Ramos (cell line): ENCODE results near the gene MTMR10.

Experiments used
- in situ Hi-C: fragments of 300-500 bp; cut with MboI; formaldehyde crosslinking; loops from one replicate; pipeline ENCODE4 v1.14.3; 2022; ENCODE audit warnings: low sequenced_read_pairs; ENCODE audit not compliant: unreplicated experiment

MTMR10 gene, protein sequence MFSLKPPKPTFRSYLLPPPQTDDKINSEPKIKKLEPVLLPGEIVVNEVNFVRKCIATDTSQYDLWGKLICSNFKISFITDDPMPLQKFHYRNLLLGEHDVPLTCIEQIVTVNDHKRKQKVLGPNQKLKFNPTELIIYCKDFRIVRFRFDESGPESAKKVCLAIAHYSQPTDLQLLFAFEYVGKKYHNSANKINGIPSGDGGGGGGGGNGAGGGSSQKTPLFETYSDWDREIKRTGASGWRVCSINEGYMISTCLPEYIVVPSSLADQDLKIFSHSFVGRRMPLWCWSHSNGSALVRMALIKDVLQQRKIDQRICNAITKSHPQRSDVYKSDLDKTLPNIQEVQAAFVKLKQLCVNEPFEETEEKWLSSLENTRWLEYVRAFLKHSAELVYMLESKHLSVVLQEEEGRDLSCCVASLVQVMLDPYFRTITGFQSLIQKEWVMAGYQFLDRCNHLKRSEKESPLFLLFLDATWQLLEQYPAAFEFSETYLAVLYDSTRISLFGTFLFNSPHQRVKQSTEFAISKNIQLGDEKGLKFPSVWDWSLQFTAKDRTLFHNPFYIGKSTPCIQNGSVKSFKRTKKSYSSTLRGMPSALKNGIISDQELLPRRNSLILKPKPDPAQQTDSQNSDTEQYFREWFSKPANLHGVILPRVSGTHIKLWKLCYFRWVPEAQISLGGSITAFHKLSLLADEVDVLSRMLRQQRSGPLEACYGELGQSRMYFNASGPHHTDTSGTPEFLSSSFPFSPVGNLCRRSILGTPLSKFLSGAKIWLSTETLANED

DNA sequence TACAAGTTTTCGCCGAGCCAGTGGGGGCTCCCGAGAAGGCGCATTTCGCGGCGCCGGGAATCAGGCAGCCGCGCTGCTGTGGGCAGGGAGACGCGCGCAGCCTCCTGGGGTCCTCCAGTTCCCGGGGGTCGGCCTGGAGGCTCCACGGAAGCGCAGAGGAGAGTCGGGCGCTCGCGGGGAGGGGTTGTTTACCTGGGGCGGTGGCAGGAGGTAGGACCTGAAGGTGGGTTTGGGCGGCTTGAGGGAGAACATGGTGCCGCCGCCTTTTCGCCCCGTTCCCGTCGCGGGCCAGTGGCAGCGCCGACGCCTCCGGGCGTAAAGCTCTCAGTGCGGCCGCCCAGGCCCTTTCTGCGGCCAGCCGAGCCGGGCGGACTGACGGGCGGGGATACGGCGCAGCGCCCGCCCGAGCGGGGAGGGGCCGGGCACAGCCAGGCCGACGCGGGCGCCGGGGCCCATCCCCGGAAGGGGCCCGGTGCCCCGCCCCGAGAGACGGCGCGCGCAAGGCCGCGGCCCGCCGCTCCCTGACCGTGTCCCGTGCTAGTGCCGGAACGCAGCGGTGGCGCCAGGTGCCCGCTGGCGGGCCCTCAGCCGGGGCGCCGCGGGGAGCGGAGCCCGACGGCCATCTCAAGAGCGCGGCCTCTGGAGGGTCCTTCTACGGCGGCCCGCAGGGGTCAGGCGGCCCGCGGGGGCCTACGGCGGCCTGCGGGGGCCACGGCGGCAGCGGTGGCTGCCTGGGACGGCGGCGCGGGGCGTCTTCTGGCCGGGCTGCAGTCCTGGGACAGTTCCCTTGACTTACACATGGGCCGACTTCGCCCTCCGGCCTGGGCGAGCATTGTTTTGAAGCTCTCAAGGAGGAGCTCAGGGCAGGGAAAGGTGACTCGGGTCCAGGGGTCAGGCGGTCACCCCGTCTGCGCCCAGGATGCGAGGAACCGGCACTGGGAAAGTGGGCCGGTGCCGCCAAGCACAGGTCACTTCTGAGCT lies at the start of gene MTMR10:
TSS of gene MTMR10 (minus strand) at position 374 of the 981 bp plus-strand sequence. CDS start at position 252, 122 bp downstream.
- in situ Hi-C loops: no loop called here

DNA sequence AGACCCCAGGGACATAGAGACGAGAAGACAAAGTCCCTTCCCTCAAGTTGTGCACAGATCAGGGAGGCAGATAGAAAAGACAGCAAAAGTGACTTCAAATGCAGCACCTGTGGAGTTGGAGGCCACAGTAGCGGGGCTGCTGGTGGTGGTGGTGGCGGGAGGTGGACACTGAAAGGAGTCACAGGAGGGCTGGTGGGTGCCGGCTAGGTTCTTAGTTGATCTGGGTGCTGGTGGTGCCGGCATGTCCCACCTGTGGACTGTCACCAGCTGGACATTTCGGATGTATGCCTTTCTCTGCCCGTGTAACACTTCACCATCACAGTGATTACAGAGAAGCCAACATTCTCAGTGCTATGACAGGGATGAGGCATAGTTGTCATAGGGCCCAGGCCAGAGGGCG lies 49.2 kb upstream of the MTMR10 start:
- in situ Hi-C loops: no loop called here

DNA sequence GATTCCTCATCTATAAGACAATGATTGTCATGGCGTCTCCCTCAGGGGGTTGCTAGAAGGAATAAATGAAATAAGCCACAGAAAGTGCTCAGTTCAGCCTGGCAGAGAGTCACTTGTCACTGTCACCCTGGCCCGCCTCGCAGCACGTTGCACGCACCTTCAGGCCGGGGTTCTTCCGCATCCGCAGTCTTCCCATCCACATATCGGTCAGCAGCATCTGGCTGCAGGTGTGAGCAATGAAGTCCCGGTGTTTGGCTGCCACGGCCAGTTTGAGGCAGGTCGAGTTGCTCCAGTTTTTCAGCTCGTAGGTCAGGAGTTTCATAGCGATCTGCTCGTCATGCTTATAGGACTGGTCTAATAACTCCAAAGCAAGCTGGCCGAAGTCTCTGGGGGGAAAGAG lies 48.5 kb upstream of the MTMR10 start:
- in situ Hi-C loops: no loop called here

DNA sequence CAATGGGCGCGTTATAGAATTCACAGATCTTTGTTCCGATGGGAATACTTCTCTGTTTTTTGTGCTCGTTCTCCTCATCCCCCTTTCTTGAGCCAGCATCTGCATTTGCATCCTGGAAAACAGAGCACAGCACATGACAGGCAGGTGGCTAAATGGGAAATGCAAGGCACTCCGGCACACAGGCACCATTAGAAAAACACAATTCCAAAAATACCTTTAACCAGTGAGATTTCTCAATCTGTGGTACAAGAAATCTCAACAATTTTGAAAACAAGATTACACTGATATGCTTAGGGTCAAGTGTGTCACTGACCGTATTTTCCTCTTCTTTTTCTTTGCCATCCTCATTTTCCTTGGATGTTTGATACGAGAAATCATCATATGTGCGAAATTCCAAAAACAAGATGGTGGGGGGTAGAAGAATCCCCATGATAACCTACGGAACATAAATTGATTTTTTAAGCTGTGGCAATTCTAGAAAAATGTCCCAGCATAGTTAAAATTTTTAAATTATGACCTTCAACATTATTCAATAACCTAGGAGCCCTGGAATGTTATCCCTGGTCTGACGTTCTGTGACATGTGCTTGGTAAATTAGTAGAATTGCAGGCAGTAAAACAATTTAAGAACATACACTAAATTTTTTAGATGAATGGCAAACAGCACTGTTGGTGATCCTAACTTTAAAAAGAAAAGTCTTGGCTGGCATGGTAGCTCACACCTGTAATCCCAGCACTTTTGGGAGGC lies 46.5 kb upstream of the MTMR10 start:
- in situ Hi-C loops: no loop called here

DNA sequence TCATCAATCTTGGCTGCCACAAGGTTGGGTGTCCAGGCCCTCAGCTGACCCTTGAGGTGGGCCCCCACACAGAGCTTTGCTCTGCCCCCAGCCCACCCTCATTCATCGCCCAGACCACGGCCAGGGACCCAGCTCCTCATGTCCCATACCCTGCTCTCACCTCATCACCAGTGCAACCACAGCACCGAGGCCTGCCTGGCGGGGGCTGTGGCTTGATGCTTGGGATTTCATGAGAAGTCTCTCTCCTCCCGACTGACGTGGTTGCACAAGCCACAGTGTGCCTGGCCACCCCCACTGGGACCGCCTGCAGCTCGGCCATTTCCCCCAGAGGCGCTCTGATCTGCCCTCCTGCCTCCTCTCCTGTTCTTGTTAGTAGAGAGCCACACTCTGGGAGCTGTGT lies 45.4 kb upstream of the MTMR10 start:
- in situ Hi-C loops: no loop called here

DNA sequence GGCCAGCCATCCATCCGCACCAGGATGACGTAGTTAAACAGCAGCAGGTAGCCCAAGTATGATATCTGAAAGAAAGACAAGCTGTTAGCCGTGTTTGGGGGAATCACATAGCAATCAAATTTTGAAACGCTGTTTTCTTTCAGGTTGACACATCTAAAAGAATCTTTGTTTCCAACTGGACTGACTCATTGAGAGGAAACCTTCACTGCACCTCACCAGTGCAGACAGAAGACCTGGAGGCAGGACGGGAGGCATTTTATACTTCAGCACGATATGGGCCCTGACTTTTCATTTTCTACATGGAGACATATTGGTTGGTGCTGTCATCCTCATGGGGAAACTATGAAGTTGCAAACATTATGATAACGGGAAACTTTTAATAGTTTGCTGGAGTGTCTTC lies 44.2 kb upstream of the MTMR10 start:
- in situ Hi-C loops: no loop called here

DNA sequence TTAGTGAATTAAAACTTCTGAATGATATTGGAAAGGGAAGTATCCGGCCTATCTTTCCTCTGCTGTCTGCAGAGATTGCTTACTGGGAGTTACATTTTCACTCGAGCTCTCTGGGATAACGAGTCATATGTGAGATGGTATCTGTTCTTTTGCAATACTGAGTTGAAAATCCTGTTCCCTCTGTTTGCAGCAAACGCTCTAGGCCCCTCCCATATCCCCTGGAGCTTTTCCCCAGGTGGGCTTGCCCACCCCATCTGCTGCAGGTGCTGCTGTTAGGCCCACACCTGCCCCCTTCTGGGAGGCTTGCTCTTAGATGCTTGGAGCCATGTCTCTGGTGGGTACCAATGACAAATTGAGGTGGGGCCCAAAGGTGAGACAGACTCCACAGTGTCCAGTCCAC lies 42.7 kb upstream of the MTMR10 start:
- in situ Hi-C loops: no loop called here

DNA sequence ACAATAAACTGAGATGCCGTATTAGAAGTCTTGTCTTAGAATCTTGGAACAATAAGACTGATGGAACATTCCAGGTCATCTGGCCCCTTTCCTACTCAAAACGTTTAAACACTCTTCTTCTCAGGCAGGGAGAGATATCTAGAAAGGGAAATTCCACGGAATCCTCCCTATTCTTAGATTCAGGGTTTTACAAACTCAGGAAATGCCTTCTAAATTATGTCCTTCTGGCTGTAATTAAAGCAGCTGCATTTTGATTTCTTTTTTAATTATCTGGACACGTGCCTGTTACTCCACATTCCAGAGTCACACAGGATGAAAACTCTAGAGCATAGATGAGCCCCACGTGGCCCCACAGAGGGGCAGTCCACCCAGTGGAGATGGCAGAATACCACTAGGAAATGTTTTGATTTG lies 41.5 kb upstream of the MTMR10 start:
- in situ Hi-C loops: no loop called here

DNA sequence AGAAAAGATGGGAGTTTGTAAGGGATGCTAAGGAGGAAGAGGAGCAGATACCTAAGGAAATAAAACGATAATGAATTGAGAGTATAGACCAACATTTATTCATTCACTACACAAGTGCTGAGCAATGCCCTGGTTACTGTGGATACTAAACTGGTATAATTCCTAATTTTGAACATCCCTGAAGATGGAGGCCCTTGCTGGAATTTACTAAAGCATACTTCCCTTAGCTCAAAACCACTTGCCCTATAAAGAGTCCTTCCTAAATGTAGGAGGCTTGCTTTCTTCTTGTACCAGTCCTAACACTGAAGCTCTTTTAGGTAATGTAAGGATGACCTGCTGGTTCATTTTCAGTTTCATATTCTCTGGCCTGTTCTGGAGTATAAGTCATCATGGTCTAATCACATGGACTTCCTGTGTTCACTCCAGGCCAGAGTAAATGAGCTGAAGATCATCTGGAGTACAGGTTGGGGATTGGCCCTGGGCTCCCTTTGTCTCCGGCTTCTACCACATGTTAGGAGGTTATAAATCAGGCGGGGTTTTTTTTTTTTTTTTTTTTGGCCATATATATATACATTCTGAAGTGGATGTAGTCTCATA lies 40.1 kb upstream of the MTMR10 start:
- in situ Hi-C loops: no loop called here

DNA sequence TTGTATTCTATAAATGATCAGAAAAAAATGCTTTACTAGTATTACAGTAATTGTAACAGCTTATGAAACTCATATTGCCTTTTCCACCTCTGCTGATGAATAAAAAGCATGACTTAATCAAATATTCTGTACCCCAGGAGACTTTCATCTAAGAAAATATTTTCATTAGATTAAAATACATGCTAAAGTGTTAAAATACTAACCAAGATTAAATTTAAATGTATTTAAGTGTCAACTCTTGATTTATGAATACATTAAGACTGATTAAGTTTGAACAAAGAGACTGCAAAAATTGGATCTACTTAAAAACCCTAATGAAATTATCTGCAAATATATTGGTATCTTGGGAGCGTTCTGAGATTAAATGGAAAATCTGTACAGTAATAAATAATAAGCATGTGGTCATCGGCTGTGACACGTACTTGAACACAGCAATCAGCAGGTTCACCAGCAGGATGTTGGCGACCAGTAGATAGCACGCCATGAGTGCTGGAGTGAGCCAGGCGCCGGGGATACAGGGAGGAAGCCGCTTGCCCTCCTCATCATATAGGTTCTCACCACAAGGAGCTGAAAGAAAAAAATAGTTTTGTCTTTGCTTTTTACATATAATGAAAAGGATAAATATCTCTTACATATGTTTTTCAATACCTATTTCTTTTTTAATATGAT lies 36.6 kb upstream of the MTMR10 start:
- in situ Hi-C loops: no loop called here

DNA sequence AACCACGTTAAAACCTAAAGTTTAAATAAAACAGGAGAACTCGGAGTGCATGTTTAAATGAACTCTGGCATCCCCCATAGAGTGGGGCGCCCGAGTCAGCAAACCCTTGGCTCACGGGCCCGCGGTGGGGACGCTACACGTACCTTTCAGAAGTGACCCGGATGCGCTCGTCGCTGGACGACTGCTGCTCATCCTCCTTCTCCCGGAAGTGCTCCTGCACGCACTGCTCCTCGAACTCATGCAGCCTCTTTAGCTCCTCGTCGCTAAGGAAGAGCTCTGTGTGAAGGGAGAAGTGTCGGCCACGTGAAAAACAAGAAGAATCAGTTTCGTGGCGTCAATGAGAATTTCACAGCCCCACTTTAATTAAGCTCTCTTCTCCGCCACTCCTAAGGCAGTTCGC lies 34.6 kb upstream of the MTMR10 start:
- in situ Hi-C loops: no loop called here

DNA sequence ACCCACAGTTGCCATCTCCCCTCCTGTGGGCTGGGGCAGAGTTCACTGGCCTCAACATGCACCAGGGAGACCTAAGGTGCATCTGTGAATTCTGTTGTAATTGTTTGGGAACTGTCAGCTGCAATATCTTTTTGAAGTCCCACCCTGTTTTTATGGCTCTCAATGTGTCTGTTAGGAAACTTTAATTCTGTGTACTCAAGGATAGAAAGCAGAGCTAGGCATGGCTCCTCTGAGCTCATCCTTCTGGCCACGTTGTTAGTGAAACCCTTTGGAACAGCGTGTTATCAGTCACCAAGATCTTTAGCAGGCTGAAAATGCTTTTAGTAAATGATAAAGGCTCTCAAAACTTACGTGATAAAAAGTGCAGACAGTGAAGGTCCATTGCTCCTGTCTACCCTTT lies 33.6 kb upstream of the MTMR10 start:
- in situ Hi-C loops: no loop called here

DNA sequence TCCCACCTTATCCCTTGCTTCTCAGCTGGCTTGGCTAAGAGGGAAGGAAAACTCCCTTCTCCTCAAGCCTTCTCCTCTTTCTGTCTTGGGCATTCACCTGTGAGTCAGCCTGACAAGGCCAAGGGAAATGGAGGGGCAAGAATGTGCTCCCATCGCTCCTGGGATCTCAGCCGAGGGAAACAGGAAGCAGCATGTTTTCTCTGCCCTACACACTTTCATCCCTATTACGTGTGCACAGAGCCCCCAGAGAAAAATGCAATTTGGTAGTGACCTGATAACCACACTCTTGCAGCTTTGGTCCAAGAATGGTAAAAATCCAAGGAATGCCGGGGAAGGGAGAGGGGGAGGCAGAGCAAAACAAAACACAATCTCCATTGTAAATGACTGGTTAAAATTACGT lies 32.9 kb upstream of the MTMR10 start:
- in situ Hi-C loops: no loop called here

DNA sequence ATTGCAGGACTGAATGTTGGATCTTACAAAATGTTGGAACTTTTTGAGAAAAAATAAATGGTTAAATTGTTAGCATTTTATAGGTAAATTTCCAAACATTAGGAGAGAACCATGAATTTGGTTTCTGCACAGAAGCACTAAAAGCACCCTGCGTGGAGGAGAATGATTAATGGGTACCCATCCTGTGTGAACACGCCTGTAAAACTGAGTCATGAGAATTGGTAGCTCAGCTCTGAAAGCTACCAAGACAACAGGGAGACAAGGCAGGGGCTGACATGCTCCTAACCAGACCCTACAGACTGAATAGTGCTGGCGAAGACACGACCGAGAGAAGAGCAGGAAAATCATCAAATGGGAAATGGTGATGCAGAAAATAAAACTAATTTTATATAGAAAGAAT lies 32.4 kb upstream of the MTMR10 start:
- in situ Hi-C loops: no loop called here

DNA sequence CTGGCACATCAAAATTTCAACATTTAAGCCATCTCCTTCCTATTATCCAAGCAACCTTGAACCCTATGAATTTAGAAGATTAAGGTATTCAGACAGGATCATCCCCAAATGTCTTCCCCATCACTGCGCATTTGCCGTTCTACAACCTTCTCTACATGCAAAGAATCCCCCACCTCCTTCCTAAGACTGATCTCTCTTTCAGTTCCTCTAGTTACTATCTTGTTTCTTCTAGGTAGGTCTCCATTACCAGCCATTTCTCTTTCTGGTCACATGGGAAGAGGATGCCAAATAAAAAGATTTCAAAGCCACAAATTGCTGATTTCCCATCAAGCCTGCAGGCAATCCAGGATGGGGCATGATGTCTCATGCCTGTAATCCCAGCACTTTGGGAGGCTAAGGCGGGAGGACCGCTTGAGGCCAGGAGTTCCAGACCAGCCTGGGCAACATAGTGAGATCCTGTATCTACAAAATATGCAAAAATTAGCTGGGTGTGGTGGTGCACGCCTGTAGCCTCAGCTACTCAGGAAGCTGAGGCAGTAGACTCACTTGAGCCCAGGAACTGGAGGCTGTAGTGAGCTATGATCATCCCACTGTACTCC lies 29.7 kb upstream of the MTMR10 start:
- in situ Hi-C loops: no loop called here

DNA sequence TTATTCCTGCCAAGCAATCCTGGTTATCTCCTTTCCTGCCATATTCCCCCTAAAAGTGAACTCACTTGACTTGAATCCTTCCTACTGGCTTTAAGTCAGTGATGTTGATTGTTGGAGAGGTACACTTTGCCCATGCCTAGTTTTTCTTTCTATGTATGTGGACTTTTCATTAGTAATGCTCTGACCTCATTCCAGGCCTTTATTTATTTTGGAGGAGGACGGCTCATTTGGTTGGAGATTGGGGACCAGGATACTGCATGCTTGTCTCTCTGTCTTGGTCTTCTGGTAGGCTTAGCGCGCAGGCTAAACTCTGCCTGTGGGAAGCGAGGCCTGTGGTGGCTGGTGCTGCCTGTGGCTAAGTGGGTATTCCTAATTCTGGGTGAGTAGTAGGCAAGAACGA lies 29.1 kb upstream of the MTMR10 start:
- in situ Hi-C loops: no loop called here

DNA sequence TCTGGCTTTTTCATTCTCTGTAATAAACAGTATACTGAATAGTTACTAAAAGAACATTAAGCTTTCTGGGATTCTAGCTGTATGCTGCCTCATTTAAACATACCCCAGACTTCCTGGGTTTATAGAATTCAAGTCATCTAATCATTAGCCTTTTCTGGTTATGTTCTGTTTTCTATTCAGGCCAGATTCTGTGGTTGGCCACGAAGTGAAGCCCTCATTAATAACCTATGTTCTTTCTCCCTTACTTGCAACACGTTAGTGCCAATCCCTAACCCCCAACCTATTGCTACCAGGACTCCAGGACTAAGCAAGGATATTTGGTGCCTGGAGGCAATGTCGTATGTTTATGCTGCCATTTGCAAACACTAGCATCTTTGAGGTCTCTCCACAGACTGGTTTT lies 28.6 kb upstream of the MTMR10 start:
- in situ Hi-C loops: no loop called here

DNA sequence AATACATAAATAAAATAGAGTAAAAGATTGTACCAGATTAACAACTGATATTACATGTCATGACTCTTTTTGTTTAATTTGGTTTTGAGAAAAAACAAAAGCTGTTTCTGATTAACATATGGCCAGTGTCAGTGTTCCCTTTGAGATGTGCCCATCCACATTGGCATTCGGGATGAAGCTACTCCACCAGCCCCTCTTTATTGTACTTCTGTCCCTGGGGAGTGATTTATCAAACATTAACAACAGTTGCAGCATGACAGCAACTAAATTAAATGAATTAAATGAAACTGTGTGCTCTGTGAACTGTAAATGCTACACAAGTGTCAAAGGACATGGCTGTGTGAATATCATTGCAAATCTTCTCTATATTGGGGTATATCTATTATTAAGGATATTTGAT lies 25.9 kb upstream of the MTMR10 start:
- in situ Hi-C loops: no loop called here
